Upper lobe of left lung (tissue), 4 donors: Measurements from ENCODE around the gene PXN.

Source experiments
- CTCF ChIP-seq, 6 experiments: fragments of 450-650 bp in 4 of 6; fragments of 200-600 bp in 2 of 6; sonication (generic) in 2 of 6; IDR thresholded peaks; one replicate each; pipeline ENCODE4 v1.5.1; 2016 to 2019; ENCODE audit warnings: antibody characterized with exemption in 6 of 6
- POLR2A ChIP-seq, 4 donors: fragments of 450-650 bp; IDR thresholded peaks; one replicate each; pipeline ENCODE4 v1.5.1; 2016 to 2017; ENCODE audit warnings: antibody characterized with exemption in 4 of 4, mild to moderate bottlenecking in 2 of 4
- POLR2AphosphoS5 ChIP-seq, 2 donors: sonication (generic); formaldehyde crosslinking; IDR thresholded peaks; one replicate each; pipeline ENCODE4 v1.5.1; 2017; ENCODE audit warnings: antibody characterized with exemption in 2 of 2

GRCh38 chr12:120162763-120163162 lies 102.8 kb downstream of the PXN start:
- no peak for TF ChIP-seq CTCF (IDR thresholded peaks at IDR 0.05)
- no peak for TF ChIP-seq POLR2A (IDR thresholded peaks at IDR 0.05)
- TF ChIP-seq POLR2AphosphoS5 (IDR thresholded peaks at IDR 0.05) = no peak
